Astrocyte (in vitro differentiated cells and primary cell): ENCODE measurements around the gene ARHGDIA. TPM values are rescaled to one million over a fixed set of nuclear protein-coding genes. Genes with fewer than 3 reads are reported as not detected.

Experiments
- DNase-seq: peaks from one replicate; pipeline ENCODE4 v3.0.0-alpha.2; 2010; ENCODE audit warnings: low read depth
- FAIRE-seq: peaks from 2 replicates; lab custom pipeline; 2011; peaks lifted over from hg19 to GRCh38; lab: Jason Lieb, UNC
- H2AFZ ChIP-seq: 2 replicates; pipeline ENCODE4 v1.6.0; 2012; ENCODE audit warnings: low read depth, low read length, inconsistent platforms
- H3K27ac ChIP-seq: 2 replicates; pipeline ENCODE4 v1.5.1; 2011; ENCODE audit warnings: low read depth, low read length, inconsistent platforms
- H3K27me3 ChIP-seq: 2 replicates; pipeline ENCODE4 v1.6.0; 2011; ENCODE audit warnings: low read length, inconsistent platforms; ENCODE audit not compliant: insufficient read depth
- H3K36me3 ChIP-seq: 2 replicates; pipeline ENCODE4 v1.5.1; 2011; ENCODE audit warnings: low read length, inconsistent platforms; ENCODE audit not compliant: insufficient read depth
- H3K4me1 ChIP-seq: 2 replicates; pipeline ENCODE4 v1.5.1; 2011; ENCODE audit warnings: low read length, inconsistent platforms; ENCODE audit not compliant: insufficient read depth
- H3K4me2 ChIP-seq: 2 replicates; pipeline ENCODE4 v1.6.0; 2012; ENCODE audit warnings: low read length, inconsistent platforms
- H3K4me3 ChIP-seq: 2 replicates; pipeline ENCODE4 v1.5.1; 2011; ENCODE audit warnings: low read depth, mild to moderate bottlenecking, low read length, inconsistent platforms; ENCODE audit not compliant: insufficient read depth
- H3K79me2 ChIP-seq: 2 replicates; pipeline ENCODE4 v1.6.0; 2012; ENCODE audit warnings: mild to moderate bottlenecking, low read length, inconsistent platforms; ENCODE audit not compliant: insufficient read depth
- H3K9ac ChIP-seq: 2 replicates; pipeline ENCODE4 v1.6.0; 2012; ENCODE audit warnings: mild to moderate bottlenecking, low read length, inconsistent platforms
- H3K9me3 ChIP-seq: 2 replicates; pipeline ENCODE4 v1.5.1; 2012; ENCODE audit warnings: low read depth, mild to moderate bottlenecking, low read length, inconsistent platforms; ENCODE audit not compliant: insufficient read depth
- H4K20me1 ChIP-seq: 2 replicates; pipeline ENCODE4 v1.6.0; 2012; ENCODE audit warnings: low read length, inconsistent platforms; ENCODE audit not compliant: insufficient read depth
- H3K27ac Mint-ChIP-seq: one replicate; pipeline ENCODE4 v1.8.0; 2021; ENCODE audit warnings: mild to moderate bottlenecking, mixed read lengths; ENCODE audit not compliant: unreplicated experiment
- H3K27me3 Mint-ChIP-seq: one replicate; pipeline ENCODE4 v1.8.0; 2021; ENCODE audit warnings: low read depth, mixed read lengths; ENCODE audit not compliant: unreplicated experiment
- H3K36me3 Mint-ChIP-seq: one replicate; pipeline ENCODE4 v1.8.0; 2021; ENCODE audit warnings: low read depth, mixed read lengths; ENCODE audit not compliant: unreplicated experiment
- H3K4me1 Mint-ChIP-seq: one replicate; pipeline ENCODE4 v1.8.0; 2021; ENCODE audit warnings: low read depth, mixed read lengths; ENCODE audit not compliant: unreplicated experiment
- H3K4me3 Mint-ChIP-seq: one replicate; pipeline ENCODE4 v1.8.0; 2021; ENCODE audit warnings: mild to moderate bottlenecking, moderate library complexity, mixed read lengths; ENCODE audit not compliant: unreplicated experiment
- H3K9me3 Mint-ChIP-seq: one replicate; pipeline ENCODE4 v1.8.0; 2021; ENCODE audit warnings: mild to moderate bottlenecking, mixed read lengths; ENCODE audit not compliant: unreplicated experiment
- EZH2 ChIP-seq: IDR thresholded peaks from 2 replicates; pipeline ENCODE4 v1.6.1; 2012; ENCODE audit warnings: mild to moderate bottlenecking, low read length, inconsistent platforms; ENCODE audit not compliant: insufficient read depth
- total RNA-seq: library from RNA; stranded (reverse); gene quantifications from 2 replicates; pipeline ENCODE4 v1.2.1, GENCODE V29; 2021
- TF ChIP-seq, protein P1 (sequence below): IDR thresholded peaks from 2 replicates; pipeline ENCODE4 v1.5.1; 2011; ENCODE audit warnings: low read depth, mild to moderate bottlenecking, inconsistent platforms, low read length, moderate library complexity; ENCODE audit not compliant: insufficient read depth

ARHGDIA gene
- total RNA-seq, 1 donor from 2014 or later = 352 TPM

DNA sequence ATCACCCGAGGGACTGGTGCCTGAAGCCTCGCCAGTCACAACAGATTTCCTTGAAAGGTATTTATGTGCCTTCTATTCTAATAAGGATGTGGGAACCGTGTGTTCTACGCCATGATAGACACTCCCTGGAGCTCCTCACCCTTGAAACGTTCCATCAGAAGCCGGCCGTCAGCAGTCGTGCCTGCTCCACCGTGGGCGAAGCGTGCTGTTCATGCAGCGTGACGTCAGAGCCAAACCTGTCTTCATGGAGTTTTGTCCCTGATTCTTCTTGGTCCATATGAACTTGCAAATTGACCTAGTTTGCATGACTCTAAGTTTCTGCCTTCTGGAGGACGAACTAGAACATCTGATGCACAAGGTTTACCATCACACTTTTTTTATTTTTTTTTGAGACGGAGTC lies 31.8 kb downstream of the ARHGDIA start:
- Histone ChIP-seq H3K9me3 (no peaks in the 10 kb centered on the region), H4K20me1 (peaks cover 32% of the 10 kb centered on the region), H2AFZ (no peak overlapping the region), H3K79me2 (no peaks in the 10 kb centered on the region), H3K27me3 (no peaks in the 10 kb centered on the region), H3K27ac (no peak overlapping the region), H3K9ac (no peak overlapping the region), H3K4me1 (no peaks in the 10 kb centered on the region), H3K4me2 (no peak overlapping the region), H3K4me3 (no peak overlapping the region), H3K36me3 (peaks cover 9% of the 10 kb centered on the region)
- H3K4me3 Mint-ChIP-seq = no peak overlapping the region
- DNase-seq (no peak), FAIRE-seq (no peak)
- H3K9me3 Mint-ChIP-seq = no peaks in the 10 kb centered on the region
- no peak overlapping the region for H3K27ac Mint-ChIP-seq
- peaks cover 6% of the 10 kb centered on the region for H3K36me3 Mint-ChIP-seq
- H3K27me3 Mint-ChIP-seq = no peaks in the 10 kb centered on the region
- no peak for TF ChIP-seq EZH2
- no peaks in the 10 kb centered on the region for H3K4me1 Mint-ChIP-seq

DNA sequence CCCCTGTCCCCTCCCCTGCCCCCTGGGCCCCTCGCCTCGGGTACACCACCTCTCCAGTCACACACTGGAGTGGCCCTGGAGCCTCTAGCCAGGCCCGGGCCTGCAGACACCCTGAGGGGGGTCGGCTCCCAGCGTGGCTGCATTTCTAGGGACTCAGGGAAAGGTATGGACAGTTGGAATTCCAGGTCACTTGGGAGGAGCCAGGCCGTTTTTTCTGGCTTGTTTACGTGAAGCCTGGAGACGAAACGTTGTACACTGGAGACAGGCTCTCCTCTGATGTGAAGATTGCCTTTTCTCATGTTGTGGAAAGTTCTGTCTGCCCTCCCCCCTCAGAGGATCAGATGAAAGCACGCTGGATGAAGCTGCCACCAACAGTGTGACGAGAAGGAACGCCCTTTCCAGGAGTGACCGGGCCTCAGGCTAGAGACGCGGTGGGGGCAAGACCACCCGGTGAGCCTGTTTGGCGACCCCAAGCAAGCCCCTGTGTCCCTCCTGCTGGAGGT lies 32.3 kb downstream of the ARHGDIA start:
- Histone ChIP-seq H2AFZ (no peak overlapping the region), H3K79me2 (no peaks in the 10 kb centered on the region), H3K4me1 (peaks cover 3% of the 10 kb centered on the region), H3K4me3 (no peak overlapping the region), H4K20me1 (peaks cover 28% of the 10 kb centered on the region), H3K9me3 (no peaks in the 10 kb centered on the region), H3K4me2 (no peak overlapping the region), H3K27ac (no peak overlapping the region), H3K9ac (no peak overlapping the region), H3K36me3 (peaks cover 6% of the 10 kb centered on the region), H3K27me3 (no peaks in the 10 kb centered on the region)
- TF ChIP-seq EZH2 = no peak
- TF ChIP-seq, protein P1, sequence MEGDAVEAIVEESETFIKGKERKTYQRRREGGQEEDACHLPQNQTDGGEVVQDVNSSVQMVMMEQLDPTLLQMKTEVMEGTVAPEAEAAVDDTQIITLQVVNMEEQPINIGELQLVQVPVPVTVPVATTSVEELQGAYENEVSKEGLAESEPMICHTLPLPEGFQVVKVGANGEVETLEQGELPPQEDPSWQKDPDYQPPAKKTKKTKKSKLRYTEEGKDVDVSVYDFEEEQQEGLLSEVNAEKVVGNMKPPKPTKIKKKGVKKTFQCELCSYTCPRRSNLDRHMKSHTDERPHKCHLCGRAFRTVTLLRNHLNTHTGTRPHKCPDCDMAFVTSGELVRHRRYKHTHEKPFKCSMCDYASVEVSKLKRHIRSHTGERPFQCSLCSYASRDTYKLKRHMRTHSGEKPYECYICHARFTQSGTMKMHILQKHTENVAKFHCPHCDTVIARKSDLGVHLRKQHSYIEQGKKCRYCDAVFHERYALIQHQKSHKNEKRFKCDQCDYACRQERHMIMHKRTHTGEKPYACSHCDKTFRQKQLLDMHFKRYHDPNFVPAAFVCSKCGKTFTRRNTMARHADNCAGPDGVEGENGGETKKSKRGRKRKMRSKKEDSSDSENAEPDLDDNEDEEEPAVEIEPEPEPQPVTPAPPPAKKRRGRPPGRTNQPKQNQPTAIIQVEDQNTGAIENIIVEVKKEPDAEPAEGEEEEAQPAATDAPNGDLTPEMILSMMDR = no peak
- DNase-seq (no peak), FAIRE-seq (no peak)
- Mint-ChIP-seq H3K4me1 (no peaks in the 10 kb centered on the region), H3K27me3 (no peaks in the 10 kb centered on the region), H3K9me3 (no peaks in the 10 kb centered on the region), H3K4me3 (no peak overlapping the region), H3K27ac (no peak overlapping the region), H3K36me3 (peaks cover 6% of the 10 kb centered on the region)

DNA sequence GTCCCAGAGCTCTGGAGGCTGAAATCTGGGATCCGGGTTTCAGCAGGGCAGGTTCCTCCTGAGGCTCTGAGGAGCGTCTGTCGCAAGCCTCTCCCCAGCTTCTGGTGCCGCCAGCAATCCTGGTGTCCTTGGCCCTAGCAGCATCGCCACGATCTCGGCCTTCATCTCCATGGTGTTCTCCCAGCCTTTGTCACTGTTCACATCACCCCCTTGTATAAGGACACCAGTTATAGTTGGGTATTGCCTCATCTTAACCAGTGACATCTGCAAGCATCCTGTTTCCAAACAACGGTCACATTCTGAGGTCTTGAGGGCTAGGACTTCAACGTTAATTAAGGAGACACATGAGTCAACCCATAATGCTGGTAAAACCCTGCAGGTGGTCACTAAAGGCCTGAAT lies 33.5 kb downstream of the ARHGDIA start:
- TF ChIP-seq, protein P1 = no peak
- TF ChIP-seq EZH2 = no peak
- no peak overlapping the region for H3K27ac Mint-ChIP-seq
- H3K9me3 ChIP-seq = no peaks in the 10 kb centered on the region

More for the DNA sequence above, 33.5 kb downstream of the ARHGDIA start:
- H3K4me3 Mint-ChIP-seq = no peak overlapping the region
- H3K4me1 ChIP-seq = peaks cover 9% of the 10 kb centered on the region
- no peak overlapping the region for H3K4me2 ChIP-seq
- peaks cover 17% of the 10 kb centered on the region for H4K20me1 ChIP-seq
- H3K4me1 Mint-ChIP-seq = no peaks in the 10 kb centered on the region
- H3K9me3 Mint-ChIP-seq = no peaks in the 10 kb centered on the region
- H3K4me3 ChIP-seq = no peak overlapping the region
- no peak for FAIRE-seq
- H3K27me3 ChIP-seq = no peaks in the 10 kb centered on the region
- no peak overlapping the region for H3K9ac ChIP-seq
- H3K27me3 Mint-ChIP-seq = no peaks in the 10 kb centered on the region
- no peaks in the 10 kb centered on the region for H3K36me3 ChIP-seq
- peaks cover 4% of the 10 kb centered on the region for H3K36me3 Mint-ChIP-seq
- no peak overlapping the region for H2AFZ ChIP-seq
- DNase-seq = no peak
- peaks cover 1% of the 10 kb centered on the region for H3K79me2 ChIP-seq
- H3K27ac ChIP-seq = no peak overlapping the region
